ENCODE measurements around the gene PTPN22.

PTPN22 gene

DNA sequence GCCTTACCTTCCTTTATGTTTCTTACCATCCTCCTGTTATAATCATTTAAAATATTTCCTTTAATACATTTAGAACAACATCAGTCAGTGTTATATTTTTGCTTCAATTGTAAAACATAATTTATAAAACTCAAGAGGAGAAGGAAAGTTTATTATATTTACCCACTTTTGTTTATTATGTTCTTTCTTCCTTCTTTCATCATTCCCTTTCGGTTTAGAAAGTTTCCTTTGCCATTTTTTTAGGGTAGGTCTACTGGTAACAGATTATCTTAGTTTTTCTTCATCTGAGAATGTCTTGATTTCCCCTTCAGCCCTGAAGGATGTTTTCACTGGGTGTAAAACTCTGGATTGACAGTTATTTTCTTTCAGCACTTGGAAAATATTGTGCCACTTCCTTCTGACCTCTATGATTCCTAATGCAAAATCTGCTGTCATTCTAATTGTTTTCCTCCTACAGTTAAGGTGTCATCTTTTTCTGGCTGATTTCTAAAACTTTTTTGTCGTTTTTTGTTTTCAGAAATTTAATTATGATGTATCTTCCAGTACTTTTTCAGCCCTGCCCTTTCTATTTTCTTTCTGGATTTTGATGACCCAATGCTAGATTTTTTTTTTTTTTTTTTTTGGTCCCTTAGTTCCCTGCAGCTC lies 25.0 kb downstream of the PTPN22 start:
- DNase-seq: no peak

DNA sequence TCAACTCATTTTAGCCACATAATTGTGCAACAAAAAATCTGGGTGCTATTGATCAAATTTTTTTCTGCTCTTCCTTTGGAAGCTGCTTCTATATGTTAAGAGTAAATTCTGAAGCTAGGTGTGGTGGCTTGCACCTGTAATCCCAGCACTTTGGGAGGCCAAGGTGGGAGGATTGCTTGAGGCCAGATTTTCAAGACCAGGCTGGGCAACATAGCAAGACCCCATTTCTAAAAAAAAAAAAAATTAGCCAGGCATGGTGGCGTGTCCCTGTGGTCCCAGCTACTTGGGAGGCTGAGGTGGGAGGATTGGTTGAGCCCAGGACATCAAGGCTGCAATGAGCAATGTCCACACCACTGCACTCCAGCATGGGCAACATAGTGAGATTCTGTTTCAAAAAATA lies 35.0 kb downstream of the PTPN22 start:
- no peak for DNase-seq

DNA sequence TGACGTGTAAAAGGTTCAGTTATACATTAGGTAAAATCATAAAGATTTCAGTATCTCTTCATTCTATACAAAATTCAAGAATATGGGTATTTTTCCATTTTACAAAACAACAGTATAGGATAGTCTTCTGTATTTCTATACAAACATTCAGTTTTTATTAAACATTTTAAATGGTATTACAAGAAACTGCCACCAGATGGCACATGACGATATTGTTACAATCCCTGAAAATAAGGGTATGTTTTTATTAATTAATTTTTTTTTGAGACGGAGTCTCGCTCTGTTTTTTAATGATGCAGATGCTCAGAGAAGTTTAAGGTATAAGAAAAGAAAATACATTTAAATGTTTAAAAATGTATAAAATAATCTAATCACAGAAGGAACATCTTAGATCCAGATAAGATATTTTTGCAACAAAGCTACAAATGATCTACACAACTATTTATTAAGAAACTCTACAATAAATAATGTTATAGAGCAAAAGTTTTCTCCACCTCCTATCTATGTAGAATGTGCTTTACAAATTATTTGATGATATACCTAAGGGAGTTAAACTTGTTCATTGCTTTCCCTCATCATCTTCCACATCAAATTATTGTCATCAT lies 35.7 kb downstream of the PTPN22 start:
- DNase-seq: no peak

DNA sequence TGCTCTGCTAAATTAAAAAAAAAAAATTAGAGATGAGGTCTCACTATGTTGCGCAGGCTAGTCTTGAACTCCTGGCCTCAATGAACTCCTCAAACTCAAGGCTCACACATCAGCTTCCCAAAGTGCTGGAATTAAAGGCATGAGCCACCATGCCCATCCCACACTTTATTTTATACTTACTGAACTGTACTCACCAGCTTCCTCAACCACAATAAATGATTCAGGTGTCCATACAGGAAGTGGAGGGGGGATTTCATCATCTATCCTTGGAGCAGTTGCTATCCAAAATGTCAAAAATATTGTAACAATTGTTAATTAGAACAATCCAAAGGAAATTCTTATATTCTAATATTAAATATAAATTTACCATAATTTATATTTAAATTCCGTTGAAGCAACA lies 36.8 kb downstream of the PTPN22 start:
- no peak for DNase-seq

DNA sequence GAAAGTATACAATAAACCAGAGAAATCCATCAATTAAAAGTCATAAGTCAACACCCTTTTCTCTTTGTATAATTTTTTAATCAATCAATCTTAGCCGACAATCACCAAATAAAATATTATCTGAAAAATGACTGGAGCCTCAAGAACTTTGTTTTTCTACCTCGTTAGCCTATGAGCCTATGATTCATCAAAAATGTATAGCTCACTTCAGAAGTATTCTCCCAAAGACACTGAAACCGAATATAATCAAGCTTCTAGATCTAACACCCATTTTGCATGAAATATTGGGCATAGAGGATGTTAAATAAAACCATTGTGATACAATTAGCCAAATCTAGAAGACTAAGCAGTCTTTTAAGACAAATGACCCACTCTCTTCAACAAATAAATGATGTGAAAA lies 41.5 kb downstream of the PTPN22 start:
- no peak for DNase-seq

DNA sequence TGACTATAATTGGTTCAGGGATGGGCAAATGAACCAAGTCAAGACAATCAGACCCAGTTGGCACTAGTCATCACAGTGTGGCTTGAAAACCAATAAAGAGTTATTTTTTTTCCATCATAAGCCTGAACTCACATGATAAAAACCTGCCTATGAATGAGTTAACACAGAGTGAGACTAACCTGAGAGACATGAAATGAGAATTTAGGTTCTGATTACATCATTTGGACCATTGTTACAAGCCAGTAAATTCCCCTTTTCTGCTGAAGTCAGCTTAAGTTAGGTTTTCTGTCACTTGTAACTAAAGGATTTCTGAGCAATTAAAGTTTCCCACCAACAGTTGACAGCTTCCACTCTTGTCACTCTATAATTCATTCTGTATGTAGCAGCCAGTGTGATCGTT lies 49.6 kb downstream of the PTPN22 start:
- no peak for DNase-seq

DNA sequence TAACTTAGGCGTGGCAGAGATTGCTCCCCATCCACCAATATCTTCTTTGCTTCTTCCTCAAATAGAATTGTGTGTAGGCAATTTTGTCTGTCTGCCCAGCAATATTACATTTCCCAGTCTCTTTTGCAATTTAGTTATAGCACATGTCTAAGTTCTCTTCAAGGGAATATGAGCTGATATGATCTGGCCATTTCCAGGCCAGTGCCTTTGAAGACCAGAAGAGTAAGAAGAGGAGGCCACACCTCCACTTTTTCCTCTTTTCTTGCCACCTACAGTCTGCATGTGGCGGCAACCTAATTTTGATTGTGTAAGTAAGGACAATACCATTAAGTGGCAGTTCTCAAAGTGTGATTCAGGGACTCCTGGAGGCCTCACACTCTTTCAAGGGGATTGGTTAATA lies 52.9 kb downstream of the PTPN22 start:
- no peak for DNase-seq

DNA sequence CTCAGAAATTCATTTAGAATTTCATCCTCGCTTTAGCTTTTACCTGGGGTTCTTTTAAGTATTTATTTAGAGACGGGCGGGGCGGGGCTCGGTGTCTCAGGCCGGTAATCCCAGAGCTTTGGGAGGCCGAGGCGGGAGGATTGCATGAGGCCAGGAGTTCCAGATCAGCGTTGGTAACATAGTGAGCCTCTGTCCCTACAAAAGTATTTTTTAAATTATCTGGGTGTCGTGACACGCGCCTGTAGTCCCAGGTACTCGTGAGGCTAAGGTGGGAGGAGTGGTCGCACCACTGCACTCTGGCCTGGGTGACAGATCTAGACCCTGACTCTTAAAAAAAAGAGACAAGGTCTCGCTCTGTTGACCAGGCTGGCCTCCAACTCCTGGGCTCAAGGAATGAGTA lies 58.3 kb downstream of the PTPN22 start:
- no peak for DNase-seq

DNA sequence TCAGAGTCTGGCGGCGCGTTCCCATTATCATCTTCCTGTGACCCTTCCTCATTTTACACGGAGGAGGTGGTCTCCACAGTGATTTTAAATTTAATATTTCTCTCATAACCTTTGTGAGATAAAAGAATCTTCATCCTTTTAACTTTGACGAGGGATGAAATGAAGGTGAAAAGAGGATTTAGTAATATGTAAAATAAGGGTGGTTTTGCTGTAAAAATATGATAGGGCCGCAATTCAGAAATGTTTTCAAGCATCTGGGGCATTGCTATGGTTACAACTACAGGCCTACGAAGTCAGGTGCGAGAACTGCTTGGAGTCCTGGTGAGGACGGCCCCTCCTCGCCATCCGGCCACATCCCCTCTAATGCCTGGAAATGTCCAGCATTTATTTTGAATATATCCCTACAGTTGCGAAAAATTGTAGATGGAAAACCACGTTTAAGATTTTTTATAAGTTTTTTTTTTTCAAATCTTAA lies 58.8 kb downstream of the PTPN22 start:
- DNase-seq: no peak

DNA sequence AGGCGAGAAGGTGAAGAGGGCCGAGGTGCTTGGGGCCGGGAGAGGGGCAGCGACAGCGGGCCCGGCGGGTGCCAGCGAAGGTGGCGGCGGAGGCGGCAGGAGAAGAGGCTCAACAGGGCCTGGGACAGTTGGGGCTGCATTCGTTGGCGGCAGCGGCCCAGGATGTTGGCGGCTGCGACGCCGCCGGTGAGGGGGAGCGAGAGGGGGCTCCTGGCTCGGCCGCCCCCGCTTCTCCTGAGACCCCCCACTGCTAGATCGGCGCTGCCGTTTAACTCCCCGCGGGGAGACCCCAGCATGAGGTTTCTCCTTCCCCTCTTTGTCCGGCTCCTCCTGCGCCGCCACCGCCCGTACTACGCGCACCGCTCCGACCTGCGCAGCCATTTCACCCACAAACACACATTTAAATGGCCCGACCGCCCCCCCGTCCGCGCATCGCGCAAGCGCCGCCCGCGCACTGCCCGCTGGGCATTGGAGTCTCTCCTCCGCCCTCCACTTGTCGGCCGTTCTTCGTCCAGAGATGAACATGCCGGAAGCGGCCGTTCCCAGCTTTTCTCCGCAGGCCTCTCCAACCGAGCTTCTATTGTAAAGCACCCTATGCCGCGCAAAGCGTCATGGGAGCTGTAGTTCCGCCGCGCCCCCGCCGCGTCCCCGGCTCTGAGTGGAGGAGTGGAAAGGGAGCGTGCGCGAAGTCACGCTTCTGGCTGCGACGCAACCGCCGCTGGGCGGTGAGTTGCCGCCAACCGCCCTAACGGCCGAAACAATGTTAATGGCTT lies 59.4 kb downstream of the PTPN22 start, which contains the start of gene RSBN1:
Gene RSBN1 (minus strand): TSS at position 589 of the 773 bp plus-strand sequence. CDS start 64 bp downstream, at position 525.
- peak; percentile 99 for DNase-seq

DNA sequence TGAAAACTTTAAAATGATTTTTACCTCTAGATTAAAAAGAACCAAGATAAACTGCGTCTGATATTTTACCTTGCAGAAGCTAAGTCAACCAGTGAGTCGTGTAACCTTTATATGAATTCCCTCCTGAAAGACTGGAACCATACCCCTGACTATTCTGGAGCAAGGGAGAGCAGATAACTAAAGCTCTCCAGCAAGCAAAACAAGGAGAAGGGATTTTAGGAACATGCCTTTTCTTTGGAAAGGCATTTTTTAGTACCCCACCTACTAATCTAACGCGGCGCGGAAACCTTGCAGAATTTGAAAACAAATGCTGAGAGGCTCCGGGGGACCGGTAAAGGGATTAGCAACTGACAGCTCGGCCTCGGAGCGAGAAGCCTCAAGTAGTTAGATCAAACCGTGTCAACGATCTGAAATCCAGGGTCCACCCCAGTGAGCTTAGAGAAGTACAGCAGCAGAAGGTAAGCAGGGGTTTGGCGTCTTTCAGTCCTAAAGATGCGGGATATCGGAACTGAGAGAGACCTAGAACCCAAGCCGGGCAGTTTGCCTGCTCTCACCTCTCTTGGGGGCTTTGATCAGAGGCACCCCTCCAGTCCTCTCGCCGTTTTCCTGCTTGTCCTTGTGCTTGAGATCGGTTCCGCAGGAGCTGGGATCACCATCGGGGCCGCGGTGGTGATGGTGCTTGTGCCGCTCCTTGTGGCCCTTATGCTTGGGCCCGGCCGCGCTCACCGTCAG lies 60.2 kb downstream of the PTPN22 start:
- DNase-seq: no peak

DNA sequence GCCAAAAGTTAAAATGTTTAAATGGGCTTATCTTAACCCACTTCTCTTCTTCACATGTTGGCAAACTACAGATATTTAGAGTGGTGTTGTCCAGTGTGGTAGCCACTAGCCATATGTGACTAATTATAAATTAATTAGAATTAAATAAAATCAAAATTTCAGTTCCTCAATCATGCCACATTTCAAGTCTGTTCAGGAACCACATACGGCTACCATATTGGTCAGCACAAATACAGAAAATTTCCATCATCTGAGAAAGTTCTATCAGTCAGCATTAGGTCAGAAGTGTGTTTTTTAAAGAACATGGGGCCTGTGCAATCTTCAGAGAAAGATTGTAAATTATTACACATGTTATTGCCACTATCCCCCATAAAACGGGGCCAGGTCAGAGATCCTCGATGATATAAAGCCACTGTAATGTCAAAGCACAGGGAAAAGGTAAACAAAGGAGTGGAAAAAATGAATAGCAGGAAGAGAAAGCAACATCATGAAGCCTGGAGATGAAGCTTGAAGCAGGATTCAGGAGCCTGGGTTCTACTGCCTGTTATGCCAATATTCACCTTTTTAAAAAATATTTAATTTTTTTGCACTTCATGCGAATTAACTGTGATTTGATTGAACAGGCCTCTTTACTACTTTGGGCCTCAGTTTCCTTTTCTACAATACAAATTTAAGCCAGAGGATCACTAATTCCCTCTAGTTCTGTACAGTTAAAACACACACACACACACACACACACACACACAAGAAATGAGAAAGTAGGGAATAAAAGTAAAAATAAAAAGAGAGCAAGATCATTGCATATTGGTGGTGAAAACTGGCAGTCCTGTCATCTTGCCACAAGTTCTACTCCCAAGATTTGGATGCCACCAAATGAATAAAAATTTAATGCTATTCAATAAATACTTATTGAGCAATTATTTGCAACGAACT lies 61.6 kb downstream of the PTPN22 start:
- no peak for DNase-seq

DNA sequence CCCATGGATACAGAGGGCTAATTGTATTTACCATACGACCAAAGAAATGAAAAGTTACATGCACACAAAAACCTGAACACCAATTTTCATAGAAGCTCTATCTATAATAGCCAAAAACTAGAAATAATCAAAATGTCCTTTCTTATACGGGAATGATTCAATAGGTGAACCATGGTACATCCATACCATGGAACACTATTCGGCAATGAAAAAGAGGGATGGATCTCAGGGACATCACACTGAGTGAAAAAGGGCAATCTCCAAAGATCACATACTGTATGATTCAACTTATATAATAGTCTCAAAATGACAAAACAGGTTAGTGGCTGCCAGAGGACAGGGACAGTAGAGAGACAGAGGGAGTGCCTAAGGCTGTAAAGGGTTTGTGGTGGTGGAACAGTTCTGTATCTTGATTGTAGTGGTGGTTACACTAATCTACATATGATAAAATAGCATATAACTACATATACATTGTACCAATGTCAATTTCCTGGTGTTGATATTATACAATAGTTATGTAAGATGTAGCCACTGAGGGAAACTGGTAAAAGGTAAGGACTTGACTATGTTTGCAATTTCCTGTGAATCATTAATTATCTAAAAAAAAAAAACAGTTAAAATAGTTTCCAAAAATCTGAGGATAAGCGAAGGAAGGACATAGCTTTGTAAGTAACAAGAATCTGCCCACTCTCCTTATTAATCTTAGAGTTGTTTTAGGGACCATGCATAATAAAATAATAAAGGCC lies 62.9 kb downstream of the PTPN22 start:
- no peak for DNase-seq

DNA sequence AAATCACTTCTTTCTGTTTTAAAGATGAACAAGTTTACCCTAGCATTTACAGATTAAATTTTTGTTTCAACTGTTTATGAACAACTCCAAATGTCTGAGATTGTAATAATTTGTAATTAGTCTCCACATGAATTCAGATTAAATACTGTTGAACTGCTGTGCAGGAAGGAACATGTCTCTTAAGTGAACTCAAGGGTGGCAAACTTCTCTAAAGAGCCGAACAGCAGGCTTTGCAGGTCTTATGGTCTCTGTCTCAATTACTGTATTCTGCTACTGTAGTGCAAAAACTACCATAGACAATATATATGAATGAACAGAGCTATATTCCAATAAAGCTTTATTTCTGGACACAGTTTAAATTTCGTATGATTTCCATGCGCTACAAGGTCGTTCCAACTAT lies 65.9 kb downstream of the PTPN22 start:
- DNase-seq: no peak

DNA sequence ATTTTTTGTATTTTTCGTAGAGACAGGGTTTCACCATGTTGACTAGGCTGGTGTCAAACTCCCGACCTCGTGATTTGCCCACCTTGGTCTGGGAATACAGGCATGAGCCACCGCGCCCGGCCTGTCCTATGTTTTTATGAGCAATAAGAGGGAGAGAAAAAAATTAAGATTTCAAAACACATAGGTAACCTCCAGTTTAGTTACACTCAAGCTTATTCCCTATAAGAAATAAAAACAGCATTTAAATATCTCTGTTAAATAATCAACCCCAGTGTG lies 66.3 kb downstream of the PTPN22 start:
- no peak for DNase-seq

DNA sequence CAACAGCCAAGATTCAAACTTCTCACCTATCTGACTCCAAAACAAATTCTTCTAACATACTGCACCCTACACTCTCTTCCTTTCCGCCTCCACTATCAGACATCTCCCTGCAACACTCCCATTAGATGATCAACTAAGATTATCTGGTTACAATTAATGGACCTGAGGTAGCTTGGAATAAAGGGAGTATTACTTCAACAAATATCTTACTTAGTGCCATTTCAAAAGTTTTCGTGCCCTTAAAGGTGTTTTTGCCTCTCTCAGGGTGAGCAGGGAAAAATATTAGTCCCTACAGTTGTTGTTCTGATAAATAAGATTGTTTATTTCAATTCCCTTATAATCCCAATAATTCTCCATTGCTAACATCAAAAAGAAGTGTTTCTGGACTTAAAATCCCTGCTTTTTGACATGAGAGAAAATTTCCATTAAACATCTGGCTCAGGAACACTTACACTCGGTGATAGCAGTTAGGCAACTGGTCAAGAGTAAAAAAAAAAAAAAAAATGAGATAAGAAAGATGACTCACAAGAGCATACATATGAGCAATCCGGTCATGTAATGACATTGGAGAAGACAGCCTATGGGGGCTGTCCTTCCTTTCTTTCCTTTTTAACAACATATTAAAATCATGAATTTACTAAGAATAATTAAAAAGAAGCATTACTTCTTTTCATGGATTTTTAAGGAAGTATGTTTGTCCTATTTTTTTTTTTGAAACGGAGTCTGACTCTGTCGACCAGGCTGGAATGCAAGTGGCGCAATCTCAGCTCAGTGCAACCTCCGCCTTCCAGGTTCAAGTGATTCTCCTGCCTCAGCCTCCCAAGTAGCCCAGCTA lies 66.9 kb downstream of the PTPN22 start:
- DNase-seq: no peak

DNA sequence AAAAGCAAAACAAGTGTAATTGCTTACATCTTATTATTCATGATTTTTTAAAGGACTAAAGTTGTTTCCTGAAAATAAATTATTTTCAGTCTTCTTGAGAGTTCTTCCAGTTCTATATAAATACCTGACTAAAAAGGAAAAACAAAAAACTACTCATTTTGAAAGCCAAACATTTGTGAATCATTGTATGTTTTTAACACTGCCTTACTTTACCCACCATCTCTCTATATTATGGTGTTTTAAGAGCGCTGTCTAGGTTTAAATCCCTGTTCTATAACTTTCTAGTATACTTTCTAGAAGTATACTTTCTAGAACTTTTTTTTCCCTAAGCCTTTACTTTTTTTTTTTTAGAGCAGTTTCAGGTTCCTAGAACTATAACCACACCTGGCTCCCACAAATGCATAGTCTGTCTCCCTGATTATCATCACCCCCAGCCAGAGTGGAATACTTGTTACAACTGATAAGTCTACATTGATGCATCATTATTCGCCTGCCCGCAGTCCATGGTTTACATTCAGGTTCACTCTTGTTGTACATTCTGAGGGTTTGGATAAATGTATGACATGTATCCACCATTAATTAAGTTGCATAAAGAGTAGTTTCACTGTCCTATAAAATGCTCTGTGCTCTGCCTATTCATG lies 69.0 kb downstream of the PTPN22 start:
- no peak for DNase-seq

DNA sequence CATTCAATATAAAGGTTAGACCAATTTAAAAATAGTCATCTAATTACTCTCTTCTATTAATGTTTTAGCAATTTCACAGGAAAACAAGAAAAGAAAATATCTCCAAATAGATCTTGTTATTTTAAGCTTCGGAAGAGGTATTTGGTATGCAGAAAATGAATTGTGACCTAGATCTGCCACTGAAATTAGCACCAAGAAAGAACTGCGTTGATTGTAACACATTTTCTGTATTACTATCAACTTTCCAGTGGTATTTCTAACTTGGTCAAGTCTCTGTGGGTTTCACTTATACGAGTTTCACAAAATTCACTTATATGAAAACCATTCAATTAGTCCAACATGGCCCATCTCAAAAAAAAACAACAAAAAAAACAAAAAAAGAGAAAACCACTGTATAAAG lies 71.0 kb downstream of the PTPN22 start:
- DNase-seq: no peak

DNA sequence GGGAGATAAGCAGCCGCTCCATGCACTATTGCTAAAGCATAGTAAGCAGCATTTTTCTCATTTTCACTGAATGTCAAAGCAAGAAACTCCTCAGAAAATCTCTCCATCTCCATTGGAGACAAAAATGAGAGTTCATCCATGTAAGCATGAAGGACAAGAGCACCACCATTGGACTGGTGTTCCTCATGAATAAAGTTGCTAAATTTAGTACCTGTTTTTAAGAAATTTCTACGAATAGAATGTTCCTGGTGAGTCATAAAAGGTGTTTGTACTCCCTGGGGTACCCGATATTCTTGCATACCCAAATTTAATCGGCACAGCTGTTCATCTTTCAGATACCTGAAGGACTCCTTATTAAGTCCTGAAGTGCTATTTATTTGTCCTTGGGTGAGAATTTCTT lies 74.0 kb downstream of the PTPN22 start:
- DNase-seq: no peak

Measured in NK-92 treated with Interleukin-12 subunit alpha and Interleukin-12 subunit beta, amount 100 ng/mL, for 24 hours (cell line).